Fibroblast of skin of right biceps (primary cell): ENCODE data around the gene ENC1.
"Not testable (repeated sequence)": the region's sequence is repeated elsewhere in the genome, so short reads cannot be mapped to it uniquely, and the experiment has no call there.

Experiments used
- DNase-seq: peaks from one replicate; pipeline ENCODE4 v3.0.0-alpha.2; 2013

ENC1 gene, protein sequence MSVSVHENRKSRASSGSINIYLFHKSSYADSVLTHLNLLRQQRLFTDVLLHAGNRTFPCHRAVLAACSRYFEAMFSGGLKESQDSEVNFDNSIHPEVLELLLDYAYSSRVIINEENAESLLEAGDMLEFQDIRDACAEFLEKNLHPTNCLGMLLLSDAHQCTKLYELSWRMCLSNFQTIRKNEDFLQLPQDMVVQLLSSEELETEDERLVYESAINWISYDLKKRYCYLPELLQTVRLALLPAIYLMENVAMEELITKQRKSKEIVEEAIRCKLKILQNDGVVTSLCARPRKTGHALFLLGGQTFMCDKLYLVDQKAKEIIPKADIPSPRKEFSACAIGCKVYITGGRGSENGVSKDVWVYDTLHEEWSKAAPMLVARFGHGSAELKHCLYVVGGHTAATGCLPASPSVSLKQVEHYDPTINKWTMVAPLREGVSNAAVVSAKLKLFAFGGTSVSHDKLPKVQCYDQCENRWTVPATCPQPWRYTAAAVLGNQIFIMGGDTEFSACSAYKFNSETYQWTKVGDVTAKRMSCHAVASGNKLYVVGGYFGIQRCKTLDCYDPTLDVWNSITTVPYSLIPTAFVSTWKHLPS

DNA sequence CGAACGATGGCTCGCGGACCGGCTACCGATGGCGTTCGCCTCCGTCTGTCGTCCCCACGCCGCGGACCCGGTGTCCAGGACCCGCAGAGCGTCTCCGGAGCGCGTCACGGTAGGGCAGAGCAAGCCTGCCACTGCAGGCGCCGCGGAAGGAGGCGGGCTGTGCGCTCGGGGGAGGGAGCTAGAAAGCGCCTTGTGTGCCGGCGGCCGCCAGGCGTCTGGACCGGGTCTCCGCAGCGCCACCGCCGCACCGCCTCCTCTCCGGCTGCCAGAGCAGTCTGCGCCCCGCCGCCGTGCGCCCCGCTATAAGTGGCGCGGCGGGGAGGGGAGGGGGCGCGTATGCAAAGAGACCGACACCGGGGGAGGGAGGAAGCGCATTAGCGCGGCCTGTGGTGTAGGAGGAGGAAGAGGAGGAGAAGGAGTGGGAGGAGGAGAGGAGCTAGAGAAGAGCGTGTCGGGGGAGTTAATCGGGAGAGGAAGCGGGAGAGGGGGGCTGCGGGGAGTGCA lies at the start of gene ENC1:
Gene ENC1, minus strand, starts transcription at position 279 of the 504 bp plus-strand sequence. CDS start 4,243 bp downstream, outside the sequence.
- peak; percentile 94 for DNase-seq

DNA sequence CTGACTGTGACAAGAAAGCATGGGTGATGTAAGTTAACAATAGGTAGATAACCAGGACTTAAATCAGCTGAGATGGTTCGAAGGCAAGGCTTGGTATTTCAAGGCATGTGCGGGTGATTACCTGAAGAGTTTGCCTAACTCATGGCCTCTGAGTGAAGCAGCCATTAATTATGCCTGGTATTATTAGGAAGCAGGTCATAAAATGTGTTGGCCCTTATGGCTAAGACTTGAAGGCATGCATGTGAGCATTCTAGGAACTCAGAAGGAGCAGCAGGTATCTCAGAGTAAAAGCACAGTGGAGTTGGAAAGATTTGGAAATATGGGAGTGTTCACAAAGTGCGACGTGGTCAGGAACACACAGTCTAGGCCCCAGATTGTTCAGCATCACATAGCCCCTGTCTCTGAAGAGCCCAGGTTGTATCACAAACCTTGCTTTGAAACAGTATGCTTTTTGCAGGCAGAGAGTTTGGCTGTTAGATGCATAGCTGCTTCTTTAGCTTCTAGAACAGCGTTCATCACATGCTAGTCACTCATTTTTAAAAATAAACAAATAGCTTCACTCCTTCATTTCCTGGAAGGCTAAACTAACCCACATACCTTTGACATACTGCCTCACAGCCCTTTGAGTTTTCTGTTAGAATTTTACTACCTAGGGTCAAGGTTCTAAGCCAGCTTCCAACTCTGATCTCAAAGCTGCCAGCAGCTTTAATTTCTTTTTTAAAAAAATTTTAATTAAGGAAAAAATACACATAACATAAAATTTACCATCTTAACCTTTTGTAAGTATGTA lies 46.6 kb upstream of the ENC1 start:
- DNase-seq, result no peak

DNA sequence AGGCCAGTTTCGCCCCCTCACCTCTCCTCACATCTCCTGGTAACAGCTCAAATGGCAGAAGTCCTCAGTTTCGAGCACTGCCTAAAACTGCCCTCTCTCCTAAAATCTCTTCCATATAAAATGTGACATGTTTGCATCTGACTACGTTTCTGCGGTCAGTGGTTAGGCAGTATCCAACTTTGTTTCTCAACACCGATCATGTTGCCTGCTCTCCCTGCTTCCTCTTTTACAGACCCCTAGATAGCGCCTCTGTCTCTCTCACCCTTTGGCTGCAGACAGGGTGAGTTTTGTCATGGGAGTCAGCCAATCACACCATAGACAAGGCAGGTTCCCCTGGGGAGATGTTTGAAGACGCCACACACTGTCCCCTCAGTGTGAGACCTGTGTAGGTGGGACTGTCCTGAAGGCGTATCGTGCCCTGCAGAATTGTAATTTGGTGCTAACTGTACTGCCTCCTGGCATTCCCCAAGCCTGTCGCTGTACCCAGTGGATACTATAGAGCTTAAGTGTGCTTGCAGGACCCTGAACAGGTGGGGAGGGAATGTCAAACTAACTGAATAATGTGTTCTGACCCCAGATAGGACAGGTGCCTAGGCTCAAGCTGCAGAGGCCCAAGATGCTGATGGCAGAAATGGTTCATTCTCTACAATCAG lies 45.6 kb upstream of the ENC1 start:
- peak; percentile 21 for DNase-seq

DNA sequence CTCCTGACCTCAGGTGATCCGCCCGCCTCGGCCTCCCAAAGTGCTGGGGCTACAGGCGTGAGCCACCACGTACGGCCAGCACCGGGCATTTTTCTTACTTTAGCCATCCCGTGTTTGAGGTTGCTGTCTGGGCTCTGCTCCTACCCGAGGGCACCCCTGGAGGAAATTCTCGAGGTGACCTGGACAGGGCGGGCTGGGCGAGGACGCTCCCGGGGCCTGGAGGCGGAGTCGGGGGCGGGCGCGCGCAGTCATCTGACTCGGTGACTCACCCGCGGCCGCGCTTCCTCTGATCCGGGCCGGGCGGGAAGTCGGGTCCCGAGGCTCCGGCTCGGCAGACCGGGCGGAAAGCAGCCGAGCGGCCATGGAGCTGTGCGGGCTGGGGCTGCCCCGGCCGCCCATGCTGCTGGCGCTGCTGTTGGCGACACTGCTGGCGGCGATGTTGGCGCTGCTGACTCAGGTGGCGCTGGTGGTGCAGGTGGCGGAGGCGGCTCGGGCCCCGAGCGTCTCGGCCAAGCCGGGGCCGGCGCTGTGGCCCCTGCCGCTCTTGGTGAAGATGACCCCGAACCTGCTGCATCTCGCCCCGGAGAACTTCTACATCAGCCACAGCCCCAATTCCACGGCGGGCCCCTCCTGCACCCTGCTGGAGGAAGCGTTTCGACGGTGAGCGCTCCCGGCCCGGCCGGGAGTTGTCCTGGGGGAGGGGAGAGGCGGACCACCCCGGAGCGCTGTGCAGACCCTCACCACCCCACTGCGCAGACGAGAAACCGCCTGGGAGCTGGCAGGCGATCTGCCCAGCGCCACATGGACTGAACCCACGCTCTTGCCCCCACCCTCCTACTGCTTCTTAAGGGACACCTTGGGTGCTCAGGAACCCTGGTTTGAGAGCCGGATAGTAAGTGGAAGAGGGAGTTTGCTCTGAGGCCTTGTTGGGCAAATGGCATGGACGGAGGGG lies 44.6 kb upstream of the ENC1 start, which contains the start of gene HEXB:
Gene HEXB, plus strand, starts transcription at position 334 of the 952 bp plus-strand sequence. Its CDS starts 28 bp downstream, at position 362.
- peak; percentile 85 for DNase-seq

GRCh38 chr5:74679966-74680365 lies 39.4 kb upstream of the ENC1 start:
- peak; percentile 38 for DNase-seq

GRCh38 chr5:74679300-74679699 lies 38.8 kb upstream of the ENC1 start:
- DNase-seq, result not testable (repeated sequence)

GRCh38 chr5:74678123-74678522 lies 37.6 kb upstream of the ENC1 start:
- not testable (repeated sequence) for DNase-seq

- not testable (repeated sequence) for DNase-seq
These were observed 35.9 kb upstream of the ENC1 start for GRCh38 chr5:74676466-74676865.

- peak; percentile 46 for DNase-seq
These were observed 32.7 kb upstream of the ENC1 start for GRCh38 chr5:74673011-74673790.

- DNase-seq, result no peak
These were observed 31.8 kb upstream of the ENC1 start for GRCh38 chr5:74672215-74672877.

DNA sequence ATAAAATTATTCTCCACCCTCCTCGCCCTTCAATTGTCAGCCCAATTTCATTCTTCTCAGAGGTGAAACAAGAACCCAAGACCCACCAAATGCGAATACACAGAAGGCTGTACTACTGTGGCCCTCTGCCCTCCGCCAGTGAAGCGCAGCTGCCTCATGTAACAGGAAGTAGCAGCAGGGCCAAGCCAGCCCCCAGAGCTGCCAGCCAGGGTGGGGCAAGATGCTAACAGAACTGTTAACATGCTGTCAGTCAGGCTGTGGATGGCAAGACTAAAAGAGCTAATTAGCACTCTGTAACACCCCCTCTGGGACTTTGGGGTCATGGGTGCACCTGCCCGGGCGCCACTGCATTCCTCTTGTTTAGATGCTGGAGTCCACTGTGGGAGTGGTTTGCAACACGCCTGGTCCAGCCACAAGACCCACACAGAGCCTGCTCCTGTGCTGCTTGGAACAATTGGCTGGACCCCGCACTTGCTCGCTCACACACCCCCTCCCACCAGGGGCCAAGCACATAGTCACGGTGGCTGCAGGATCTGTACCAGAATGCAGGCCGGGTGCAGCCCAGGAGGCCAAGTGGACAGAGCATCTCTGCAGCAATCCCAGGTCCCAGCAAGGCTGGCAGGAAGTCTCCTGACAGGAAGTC lies 30.0 kb upstream of the ENC1 start:
- no peak for DNase-seq

DNA sequence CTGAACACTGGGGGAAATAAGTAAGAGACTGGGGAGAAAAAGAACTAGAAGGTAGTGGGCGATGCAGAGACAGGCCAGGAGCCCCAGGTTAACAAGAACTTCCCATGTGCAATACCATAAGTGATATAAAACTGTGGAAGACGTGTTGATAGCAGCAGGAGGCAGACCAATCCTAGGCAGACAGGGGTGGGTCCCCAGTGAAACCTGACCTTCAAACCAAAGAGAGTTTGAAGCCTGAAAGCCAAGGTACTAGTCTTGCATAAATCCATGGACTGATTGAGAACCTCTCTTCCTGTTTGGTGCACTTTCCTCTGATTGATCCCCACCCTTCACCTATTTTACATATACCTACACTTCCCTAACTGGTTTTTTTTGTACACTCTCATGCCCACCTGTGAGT lies 29.3 kb upstream of the ENC1 start:
- no peak for DNase-seq

GRCh38 chr5:74667396-74667795 lies 26.9 kb upstream of the ENC1 start:
- DNase-seq, result no peak

DNA sequence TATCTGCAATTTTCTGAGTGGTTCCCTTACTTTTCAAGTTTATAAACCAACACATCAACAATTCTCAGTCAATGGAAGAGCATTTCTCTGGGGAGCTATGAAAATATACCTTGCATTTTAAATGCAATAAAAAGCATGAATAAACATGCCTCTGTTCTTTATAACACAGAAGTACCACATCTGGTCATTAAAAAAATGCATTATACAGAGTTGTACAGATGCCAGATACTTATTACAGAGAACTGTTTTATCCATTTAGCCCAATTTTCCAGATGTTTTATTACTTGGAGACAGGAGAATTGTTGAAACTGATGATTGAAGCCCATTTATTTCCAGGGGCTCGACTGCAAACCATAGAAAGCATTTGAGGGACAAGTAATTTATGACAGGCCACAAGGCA lies 25.3 kb upstream of the ENC1 start:
- DNase-seq, result no peak

DNA sequence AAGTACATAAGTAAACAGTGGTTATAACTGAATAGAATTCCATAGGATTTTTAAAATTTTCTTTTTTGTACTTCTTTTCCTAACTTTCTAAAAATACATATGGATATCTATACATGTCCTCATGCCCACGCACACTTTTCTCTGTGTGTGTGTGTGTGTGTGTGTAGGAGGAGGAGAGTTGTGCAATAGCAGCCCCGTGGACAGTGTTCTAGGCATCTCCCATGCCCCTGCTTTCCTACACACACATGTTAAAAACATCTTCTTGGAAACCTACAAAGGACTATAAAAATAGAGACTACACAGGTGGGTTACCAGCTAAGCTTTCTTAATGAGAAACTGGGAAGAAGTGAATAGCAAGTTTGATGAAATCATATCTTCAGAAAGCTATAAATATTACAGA lies 24.7 kb upstream of the ENC1 start:
- no peak for DNase-seq

DNA sequence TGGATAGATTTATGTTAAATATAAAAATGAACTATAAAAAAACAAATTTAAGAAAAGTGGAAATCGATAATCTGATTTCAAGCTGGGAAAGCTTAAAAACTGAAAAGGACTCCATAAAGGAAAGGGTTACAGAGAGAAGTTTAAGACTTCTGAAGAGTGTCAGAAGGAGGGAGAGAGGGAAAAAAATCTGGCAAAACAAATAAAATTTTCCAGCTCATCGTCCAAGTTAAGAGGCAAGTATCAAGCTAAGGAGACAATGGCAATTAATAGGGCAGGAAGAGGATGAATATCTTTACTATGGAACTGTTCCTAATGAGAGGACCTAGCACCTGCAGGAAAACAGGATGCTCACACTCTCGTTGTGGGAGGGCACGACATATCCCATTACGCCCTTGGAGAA lies 24.0 kb upstream of the ENC1 start:
- no peak for DNase-seq

GRCh38 chr5:74660873-74661272 lies 20.3 kb upstream of the ENC1 start:
- DNase-seq, result no peak

DNA sequence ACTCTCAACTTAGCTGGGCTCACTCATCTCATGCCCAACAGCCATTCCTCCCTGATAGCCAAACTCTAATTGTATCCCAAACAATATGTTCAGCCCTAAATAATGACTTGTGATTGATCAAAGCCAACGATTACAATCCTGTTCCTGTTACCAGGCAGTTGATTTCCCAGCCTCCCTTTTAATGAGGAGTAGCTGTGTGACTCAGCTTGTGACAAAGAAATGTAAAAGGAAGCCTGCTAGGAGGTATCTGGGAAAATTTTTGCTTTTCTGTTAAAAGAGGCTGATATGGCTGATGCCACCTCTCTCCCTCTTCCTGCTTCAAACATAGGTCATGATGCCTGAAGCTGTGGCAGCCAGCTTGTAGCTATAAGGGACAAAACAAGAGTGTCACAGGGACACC lies 19.6 kb upstream of the ENC1 start:
- DNase-seq, result no peak

GRCh38 chr5:74659172-74659571 lies 18.6 kb upstream of the ENC1 start:
- DNase-seq, result no peak

GRCh38 chr5:74657165-74657564 lies 16.6 kb upstream of the ENC1 start:
- DNase-seq, result no peak
